Activated T-cell treated with anti-CD3 and anti-CD28 coated beads for 24 hours (primary cell): ENCODE results near the gene UNC13B.

Experiments
- DNase-seq: peaks from one replicate; pipeline ENCODE4 v3.0.0-alpha.2; 2020; ENCODE audit warnings: low read depth

Gene UNC13B

GRCh38 chr9:35431467-35431866, 269.7 kb downstream of the UNC13B start:
- no peak for DNase-seq

DNA sequence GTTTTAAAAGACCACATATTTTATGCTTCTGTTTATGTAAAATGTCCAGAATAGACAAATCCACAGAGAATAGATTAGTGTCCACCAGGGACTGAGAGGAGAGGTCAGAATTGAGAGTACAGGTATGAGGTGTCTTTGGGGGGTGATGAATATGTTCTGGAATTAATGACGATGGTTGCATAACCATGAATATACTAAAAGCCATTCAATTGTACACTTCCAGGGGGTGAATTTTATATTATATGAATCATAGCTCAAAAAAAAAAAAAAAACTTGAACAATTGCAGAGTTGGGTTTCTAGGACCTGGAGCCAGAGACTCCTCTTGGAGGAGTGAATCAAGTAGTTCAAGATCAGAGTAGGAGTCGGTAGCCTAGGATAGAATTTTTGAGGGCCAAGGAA, 270.3 kb downstream of the UNC13B start:
- no peak for DNase-seq

DNA sequence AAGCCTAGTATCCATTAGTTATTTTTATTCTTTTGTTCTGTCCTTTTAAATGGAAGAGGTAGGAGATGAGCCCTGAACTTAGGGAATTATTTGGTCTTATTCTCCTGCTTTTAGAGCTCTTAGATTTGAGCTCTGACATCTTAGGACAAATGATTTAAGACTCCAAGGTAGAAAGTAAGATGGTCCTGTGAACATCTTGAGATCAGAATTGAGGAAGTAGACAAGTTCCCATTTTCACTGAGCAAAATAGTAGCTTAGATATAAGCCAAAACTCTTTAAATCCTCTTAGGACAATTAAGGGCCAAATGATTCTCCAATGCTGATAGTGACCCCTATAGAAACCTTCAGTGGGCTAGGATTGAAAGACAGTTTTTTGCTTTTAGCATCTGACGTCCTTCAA, 275.1 kb downstream of the UNC13B start:
- DNase-seq = no peak

GRCh38 chr9:35446012-35446411, 284.2 kb downstream of the UNC13B start:
- DNase-seq = no peak

DNA sequence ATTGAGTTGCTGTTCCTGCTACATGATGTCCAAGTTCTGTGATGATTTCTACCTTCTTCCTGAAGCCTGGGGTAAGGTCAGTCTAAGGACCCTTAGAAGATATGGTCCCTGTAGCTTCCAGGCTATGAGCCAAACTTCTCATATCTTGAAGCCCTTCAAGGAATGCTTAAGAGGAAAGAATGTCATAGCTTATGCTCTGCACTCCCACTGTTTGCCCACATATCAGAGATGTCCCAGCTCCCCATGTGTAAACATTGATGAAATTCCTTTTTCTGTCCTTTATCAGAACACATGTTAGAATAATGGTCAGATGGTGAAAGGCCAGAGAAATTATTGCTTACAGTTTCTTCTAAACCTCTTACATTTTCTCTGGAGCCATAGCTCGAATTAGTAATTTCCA, 286.7 kb downstream of the UNC13B start:
- no peak for DNase-seq

DNA sequence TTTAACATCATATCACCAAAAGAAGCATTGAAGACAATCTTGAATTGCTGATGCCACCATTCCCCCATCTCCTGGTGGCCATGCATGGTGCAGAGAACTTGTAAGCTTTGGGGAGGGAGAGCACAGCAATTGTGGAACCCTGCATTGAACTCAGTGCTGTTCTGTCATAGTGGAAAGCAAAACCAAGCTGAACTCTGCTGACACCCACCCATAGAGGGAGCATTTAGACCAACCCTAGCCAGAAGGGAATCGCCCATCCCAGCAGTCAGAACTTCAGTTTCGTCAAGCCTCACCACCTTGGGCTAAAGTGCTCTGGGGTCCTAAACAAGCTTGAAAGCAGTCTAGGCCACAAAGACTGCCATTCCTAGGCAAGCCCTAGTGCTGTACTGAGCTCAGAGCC, 290.7 kb downstream of the UNC13B start:
- no peak for DNase-seq

- no peak for DNase-seq
Observed at GRCh38 chr9:35453786-35454185, 292.0 kb downstream of the UNC13B start.
